ENCODE results near the gene KBTBD6. TPM values are rescaled to one million over a fixed set of nuclear protein-coding genes. Genes with fewer than 3 reads are reported as not detected.
"Not testable (repeated sequence)": the region's sequence is repeated elsewhere in the genome, so short reads cannot be mapped to it uniquely, and the experiment has no call there.

The KBTBD6 gene
- total RNA-seq, 2 donors from 2014 or later: 3.4 to 5.5 TPM

DNA sequence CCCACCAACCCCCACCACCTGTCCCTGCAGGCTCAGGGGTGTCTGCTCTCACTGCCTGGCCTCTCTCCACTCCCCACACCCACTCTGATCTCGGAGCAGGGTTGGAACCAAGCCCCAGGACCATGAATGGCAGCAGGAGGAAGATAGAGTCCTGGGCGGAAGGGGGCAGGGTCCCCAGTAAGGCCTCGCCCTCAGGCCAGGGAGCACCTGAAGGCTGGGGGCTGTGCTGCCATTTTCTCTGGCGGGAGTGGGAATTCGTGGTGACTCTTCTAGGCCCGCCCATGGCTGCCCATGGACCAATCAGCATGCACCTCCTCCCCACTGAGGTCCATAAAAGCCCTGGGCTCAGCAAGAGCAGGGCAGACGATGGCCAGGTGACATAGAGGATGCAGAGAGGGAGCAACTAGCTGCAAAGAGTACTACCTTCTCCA lies 25.0 kb downstream of the KBTBD6 start:
- H3K27me3 Mint-ChIP-seq: no peaks in the 10 kb centered on the region
- H3K36me3 Mint-ChIP-seq (ENCODE audit: low read depth): no peaks in the 10 kb centered on the region
- no peaks in the 10 kb centered on the region for H3K4me1 Mint-ChIP-seq
- H3K4me3 Mint-ChIP-seq: no peak overlapping the region
- H3K27ac Mint-ChIP-seq: no peak overlapping the region
- H3K9me3 Mint-ChIP-seq: no peaks in the 10 kb centered on the region
- no peak for ATAC-seq (replicated peaks)

DNA sequence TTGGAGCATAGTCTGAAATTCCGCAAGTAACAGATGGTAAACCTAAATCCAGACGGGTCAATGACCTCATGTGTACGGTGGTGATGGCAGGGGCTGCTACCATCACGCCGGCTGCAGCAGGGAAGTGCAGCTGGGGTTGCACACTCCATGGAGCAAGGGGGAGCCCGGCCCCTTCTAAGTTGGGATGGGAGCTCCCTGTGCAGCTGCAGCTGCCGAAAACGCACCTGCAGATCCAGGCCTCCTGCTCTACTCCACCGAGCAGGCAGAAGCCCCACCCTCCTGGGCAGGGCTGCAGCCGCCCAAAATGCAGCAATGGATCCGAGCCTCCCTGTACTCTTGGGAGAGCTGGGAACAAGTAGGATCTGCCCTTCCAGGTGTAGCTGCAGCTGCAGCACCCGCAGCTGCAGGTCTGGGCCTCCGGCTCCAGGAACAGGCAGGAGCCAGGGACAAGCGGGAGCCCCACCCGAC lies 25.5 kb downstream of the KBTBD6 start:
- Mint-ChIP-seq H3K27ac (no peak overlapping the region), H3K4me3 (no peak overlapping the region), H3K27me3 (no peaks in the 10 kb centered on the region), H3K36me3 (ENCODE audit: low read depth) (no peaks in the 10 kb centered on the region), H3K9me3 (no peaks in the 10 kb centered on the region), H3K4me1 (no peaks in the 10 kb centered on the region)
- no peak for ATAC-seq (replicated peaks)

DNA sequence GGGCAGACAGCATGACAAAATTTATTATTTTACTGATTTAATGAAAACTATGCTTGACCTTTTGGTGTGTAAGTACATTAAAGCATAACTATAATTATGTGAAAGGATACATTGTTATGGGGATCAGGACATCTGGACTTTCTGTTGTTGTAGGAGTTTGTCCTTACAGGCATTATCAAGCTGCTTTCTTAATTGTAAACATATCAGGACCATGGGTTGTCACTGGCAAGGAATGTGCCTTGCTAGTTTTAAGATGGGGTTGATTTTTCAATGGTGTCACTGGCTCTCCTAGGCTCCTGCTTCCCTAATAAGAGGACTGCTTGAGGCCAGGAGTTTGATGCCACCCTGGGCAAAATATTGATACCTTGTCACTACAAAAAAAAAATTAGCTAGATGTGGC lies 32.6 kb downstream of the KBTBD6 start:
- H3K36me3 Mint-ChIP-seq (ENCODE audit: low read depth): no peaks in the 10 kb centered on the region

DNA sequence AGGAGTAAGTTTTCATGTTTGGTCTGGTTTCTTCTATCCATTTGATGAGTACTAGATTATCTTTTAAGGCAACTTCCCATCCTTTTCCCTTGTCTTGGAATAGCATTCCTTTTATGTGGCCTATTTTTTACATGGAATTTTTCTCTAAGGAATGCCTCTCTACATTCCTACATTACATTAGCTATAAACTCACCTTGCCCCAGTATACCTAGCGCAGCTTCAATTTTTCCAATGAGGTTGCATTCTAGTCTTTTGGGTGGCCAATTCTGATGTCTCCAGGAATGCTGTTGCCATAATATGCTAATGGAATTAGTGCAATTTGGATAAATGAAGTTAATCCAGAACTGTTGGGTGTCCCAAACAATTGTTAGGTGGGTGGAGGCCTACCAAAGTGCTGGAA lies 33.8 kb downstream of the KBTBD6 start:
- H3K27me3 Mint-ChIP-seq: no peaks in the 10 kb centered on the region
- no peaks in the 10 kb centered on the region for H3K4me1 Mint-ChIP-seq
- no peak overlapping the region for H3K4me3 Mint-ChIP-seq
- no peaks in the 10 kb centered on the region for H3K36me3 Mint-ChIP-seq (ENCODE audit: low read depth)
- H3K9me3 Mint-ChIP-seq: no peaks in the 10 kb centered on the region
- no peak for ATAC-seq (replicated peaks)
- H3K27ac Mint-ChIP-seq: no peak overlapping the region

More for the DNA sequence above, 32.6 kb downstream of the KBTBD6 start:
- no peak for ATAC-seq (replicated peaks)
- H3K27ac Mint-ChIP-seq: no peak overlapping the region
- no peaks in the 10 kb centered on the region for H3K9me3 Mint-ChIP-seq
- H3K4me3 Mint-ChIP-seq: no peak overlapping the region
- H3K4me1 Mint-ChIP-seq: no peaks in the 10 kb centered on the region
- H3K27me3 Mint-ChIP-seq: no peaks in the 10 kb centered on the region

DNA sequence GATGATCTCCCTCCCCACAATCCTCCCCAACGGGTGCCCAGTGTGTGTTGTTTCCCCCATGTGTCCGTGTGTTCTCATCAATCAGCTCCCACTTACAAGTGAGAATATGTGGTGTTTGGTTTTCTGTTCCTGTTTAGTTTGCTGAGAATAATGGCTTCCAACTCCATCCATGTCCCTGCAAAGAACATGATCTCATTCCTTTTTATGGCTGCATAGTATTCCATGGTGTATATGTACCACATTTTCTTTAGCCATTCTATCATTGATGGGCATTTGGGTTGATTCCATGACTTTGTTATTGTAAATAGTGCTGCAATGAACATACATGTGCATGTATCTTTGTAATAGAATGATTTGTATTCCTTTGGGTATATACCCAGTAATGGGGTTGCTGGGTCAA lies 36.9 kb downstream of the KBTBD6 start:
- not testable (repeated sequence) for H3K4me1 Mint-ChIP-seq; H3K9me3 Mint-ChIP-seq; H3K36me3 Mint-ChIP-seq (ENCODE audit: low read depth); H3K27ac Mint-ChIP-seq; ATAC-seq (replicated peaks); H3K27me3 Mint-ChIP-seq; H3K4me3 Mint-ChIP-seq

DNA sequence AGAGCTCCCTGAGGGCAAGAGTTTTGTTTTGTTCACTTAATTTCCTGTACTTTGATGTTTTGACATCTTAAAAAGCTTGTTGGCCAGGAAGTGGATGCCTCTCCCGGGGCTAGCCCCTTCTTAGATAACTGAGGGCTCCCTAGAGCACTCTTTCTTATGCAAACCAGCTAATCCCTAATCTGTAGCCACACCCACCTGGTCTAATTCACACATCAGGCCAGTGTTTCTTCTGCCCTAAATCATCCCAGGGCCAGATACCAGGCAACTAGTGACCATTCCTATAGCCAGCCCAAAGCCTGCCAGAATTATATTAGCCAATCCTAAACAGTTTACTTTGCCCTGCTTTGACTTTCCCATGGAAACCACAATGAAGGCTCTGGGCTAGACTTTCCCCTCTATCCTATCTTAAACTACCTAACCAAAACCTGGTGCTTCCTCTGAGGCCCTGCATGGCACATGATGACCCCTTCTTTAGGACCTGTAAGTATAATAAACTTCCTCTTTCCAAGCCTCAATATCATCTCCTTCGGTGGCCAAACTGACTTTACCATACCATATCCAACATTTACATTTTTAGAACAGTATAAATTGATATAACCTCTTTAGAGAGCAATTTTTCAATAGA lies 46.5 kb downstream of the KBTBD6 start:
- no peak overlapping the region for H3K4me3 Mint-ChIP-seq
- no peak overlapping the region for H3K27ac Mint-ChIP-seq
- ATAC-seq (replicated peaks): no peak
- H3K9me3 Mint-ChIP-seq: no peaks in the 10 kb centered on the region
- no peaks in the 10 kb centered on the region for H3K27me3 Mint-ChIP-seq
- H3K4me1 Mint-ChIP-seq: peaks cover 3% of the 10 kb centered on the region
- peaks cover 21% of the 10 kb centered on the region for H3K36me3 Mint-ChIP-seq (ENCODE audit: low read depth)

DNA sequence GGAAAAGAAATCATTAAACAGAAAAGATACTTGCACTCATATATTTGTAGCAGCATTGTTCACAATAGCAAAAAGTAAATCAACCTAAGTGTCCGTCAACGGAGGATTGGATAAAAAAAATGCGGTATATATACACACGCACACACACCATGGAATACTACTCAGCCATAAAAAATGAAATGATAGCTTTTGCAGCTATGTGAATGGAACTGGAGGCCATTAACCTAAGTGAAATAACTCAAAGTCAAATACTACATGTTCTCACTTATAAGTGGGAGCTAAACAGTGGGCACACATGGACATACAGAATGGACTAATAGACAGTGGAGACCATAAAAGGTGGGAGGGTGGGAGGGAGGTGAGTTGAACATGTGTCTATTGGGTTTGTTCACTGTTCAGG lies 52.9 kb downstream of the KBTBD6 start:
- H3K4me3 Mint-ChIP-seq: no peak overlapping the region
- H3K4me1 Mint-ChIP-seq: peaks cover 3% of the 10 kb centered on the region
- no peak overlapping the region for H3K27ac Mint-ChIP-seq

More for the DNA sequence above, 52.9 kb downstream of the KBTBD6 start:
- H3K9me3 Mint-ChIP-seq: no peaks in the 10 kb centered on the region
- peaks cover 81% of the 10 kb centered on the region for H3K36me3 Mint-ChIP-seq (ENCODE audit: low read depth)
- ATAC-seq (replicated peaks): no peak
- no peaks in the 10 kb centered on the region for H3K27me3 Mint-ChIP-seq

Other genes starting within 250 kb of the KBTBD6 start
- 10 to 100 TPM; 76.0 to 80.1 TPM for gene ELF1, start 113.5 kb downstream of the KBTBD6 start, total RNA-seq
- 10 to 100 TPM in 1 of 2 donors, 1 to 10 TPM in 1; 9.7 to 10.6 TPM for gene WBP4, start 71.3 kb downstream of the KBTBD6 start, total RNA-seq
- gene KBTBD7, start 61.8 kb upstream of the KBTBD6 start, total RNA-seq: 1 to 10 TPM; 4.7 to 5.8 TPM
- gene MTRF1, start 130.8 kb upstream of the KBTBD6 start, total RNA-seq: 10 to 100 TPM; 32.5 to 39.4 TPM
- 10 to 100 TPM; 16.0 to 29.9 TPM for gene NAA16, start 178.5 kb upstream of the KBTBD6 start, total RNA-seq

All from activated T-helper 17 cell treated with anti-CD3 and anti-CD28 coated beads, Interleukin-2, amount 50 U/mL, for 72 hours (primary cell).